ENCODE results near the gene MGST3. TPM values are rescaled to one million over a fixed set of nuclear protein-coding genes. Genes with fewer than 3 reads are reported as not detected.
"Not testable (repeated sequence)": the region's sequence is repeated elsewhere in the genome, so short reads cannot be mapped to it uniquely, and the experiment has no call there.

Gene MGST3
- total RNA-seq, 1 experiment from 2014 or later: 148 TPM

- no peak for DNase-seq
- no peaks in the 10 kb centered on the region for H3K27me3 ChIP-seq
Observed at GRCh38 chr1:165639821-165640623, 9.0 kb downstream of the MGST3 start.

GRCh38 chr1:165641231-165641987, 10.4 kb downstream of the MGST3 start:
- H3K36me3 ChIP-seq: no peaks in the 10 kb centered on the region; the same call in none of the 2 replicates
- no peaks in the 10 kb centered on the region for H3K27me3 ChIP-seq
- no peak for DNase-seq
- no peak overlapping the region for H3K4me3 ChIP-seq
- no peaks in the 10 kb centered on the region for H3K9me3 ChIP-seq

More at GRCh38 chr1:165639821-165640623, 9.0 kb downstream of the MGST3 start:
- Histone ChIP-seq H3K9me3 (no peaks in the 10 kb centered on the region), H3K4me3 (no peak overlapping the region), H3K36me3 (no peaks in the 10 kb centered on the region; the same call in none of the 2 replicates)

GRCh38 chr1:165644064-165644735, 13.2 kb downstream of the MGST3 start:
- Histone ChIP-seq H3K9me3 (no peaks in the 10 kb centered on the region), H3K27me3 (no peaks in the 10 kb centered on the region), H3K36me3 (no peaks in the 10 kb centered on the region; the same call in none of the 2 replicates), H3K4me3 (no peak overlapping the region)
- no peak for DNase-seq

GRCh38 chr1:165645654-165646366, 14.8 kb downstream of the MGST3 start:
- no peaks in the 10 kb centered on the region for H3K9me3 ChIP-seq
- H3K36me3 ChIP-seq: peaks cover 6% of the 10 kb centered on the region; the same call in 1 of the 2 replicates
- no peak overlapping the region for H3K4me3 ChIP-seq
- no peaks in the 10 kb centered on the region for H3K27me3 ChIP-seq
- no peak for DNase-seq

GRCh38 chr1:165647517-165647916, 16.5 kb downstream of the MGST3 start:
- H3K27me3 ChIP-seq: no peaks in the 10 kb centered on the region
- peaks cover 6% of the 10 kb centered on the region; the same call in 1 of the 2 replicates for H3K36me3 ChIP-seq
- H3K9me3 ChIP-seq: no peaks in the 10 kb centered on the region
- DNase-seq: no peak
- no peak overlapping the region for H3K4me3 ChIP-seq

GRCh38 chr1:165647970-165648369, 16.9 kb downstream of the MGST3 start:
- Histone ChIP-seq H3K36me3 (peaks cover 6% of the 10 kb centered on the region; the same call in 1 of the 2 replicates), H3K27me3 (no peaks in the 10 kb centered on the region), H3K4me3 (no peak overlapping the region), H3K9me3 (no peaks in the 10 kb centered on the region)
- no peak for DNase-seq

- no peaks in the 10 kb centered on the region for H3K27me3 ChIP-seq
- H3K4me3 ChIP-seq: no peak overlapping the region
- DNase-seq: no peak
- H3K9me3 ChIP-seq: no peaks in the 10 kb centered on the region
- peaks cover 6% of the 10 kb centered on the region; the same call in 1 of the 2 replicates for H3K36me3 ChIP-seq
Observed at GRCh38 chr1:165648919-165649572, 18.0 kb downstream of the MGST3 start.

GRCh38 chr1:165650981-165651625, 20.1 kb downstream of the MGST3 start:
- DNase-seq: no peak
- no peaks in the 10 kb centered on the region for H3K27me3 ChIP-seq
- H3K9me3 ChIP-seq: no peaks in the 10 kb centered on the region
- no peak overlapping the region for H3K4me3 ChIP-seq
- H3K36me3 ChIP-seq: peaks cover 14% of the 10 kb centered on the region

GRCh38 chr1:165658766-165659580, 27.9 kb downstream of the MGST3 start:
- H3K9me3 ChIP-seq, H3K4me3 ChIP-seq, DNase-seq, H3K27me3 ChIP-seq: not testable (repeated sequence)
- H3K36me3 ChIP-seq: peaks cover 39% of the 10 kb centered on the region

- no peak for DNase-seq
- H3K27me3 ChIP-seq: no peaks in the 10 kb centered on the region
- no peak overlapping the region for H3K4me3 ChIP-seq
- peaks cover 42% of the 10 kb centered on the region for H3K36me3 ChIP-seq
- no peaks in the 10 kb centered on the region for H3K9me3 ChIP-seq
Observed at GRCh38 chr1:165659581-165659895, 28.5 kb downstream of the MGST3 start.

GRCh38 chr1:165661703-165662102, 30.7 kb downstream of the MGST3 start:
- Histone ChIP-seq H3K9me3 (no peaks in the 10 kb centered on the region), H3K36me3 (peaks cover 46% of the 10 kb centered on the region), H3K27me3 (no peaks in the 10 kb centered on the region), H3K4me3 (no peak overlapping the region)
- no peak for DNase-seq

GRCh38 chr1:165662186-165662585, 31.2 kb downstream of the MGST3 start:
- Histone ChIP-seq H3K9me3 (no peaks in the 10 kb centered on the region), H3K36me3 (peaks cover 47% of the 10 kb centered on the region), H3K4me3 (no peak overlapping the region), H3K27me3 (no peaks in the 10 kb centered on the region)
- DNase-seq: no peak

GRCh38 chr1:165666152-165666825, 35.3 kb downstream of the MGST3 start:
- no peak for DNase-seq
- Histone ChIP-seq H3K9me3 (no peaks in the 10 kb centered on the region), H3K27me3 (no peaks in the 10 kb centered on the region), H3K4me3 (no peak overlapping the region), H3K36me3 (peaks cover 56% of the 10 kb centered on the region)

GRCh38 chr1:165668184-165668583, 37.1 kb downstream of the MGST3 start:
- H3K4me3 ChIP-seq: no peak overlapping the region
- no peak for DNase-seq
- H3K27me3 ChIP-seq: no peaks in the 10 kb centered on the region
- peaks cover 53% of the 10 kb centered on the region for H3K36me3 ChIP-seq
- H3K9me3 ChIP-seq: no peaks in the 10 kb centered on the region

Data from MG63 (cell line).